NCI-H2081 (cell line): ENCODE measurements around the gene DESI1.
"Not testable (repeated sequence)": the region's sequence is repeated elsewhere in the genome, so short reads cannot be mapped to it uniquely, and the experiment has no call there.

Experiments
- DNase-seq, 2 experiments: peaks; one replicate each; lab custom pipeline; 2025; lab: John Stamatoyannopoulos, UW

DESI1 gene

GRCh38 chr22:41620589-41621098 is at the start of gene DESI1:
Gene DESI1, minus strand, starts transcription at chr22:41621043. Its CDS starts 204 bp downstream, at chr22:41620839.
- peak in 1 of 2 experiments; percentile 34 for DNase-seq

DNA sequence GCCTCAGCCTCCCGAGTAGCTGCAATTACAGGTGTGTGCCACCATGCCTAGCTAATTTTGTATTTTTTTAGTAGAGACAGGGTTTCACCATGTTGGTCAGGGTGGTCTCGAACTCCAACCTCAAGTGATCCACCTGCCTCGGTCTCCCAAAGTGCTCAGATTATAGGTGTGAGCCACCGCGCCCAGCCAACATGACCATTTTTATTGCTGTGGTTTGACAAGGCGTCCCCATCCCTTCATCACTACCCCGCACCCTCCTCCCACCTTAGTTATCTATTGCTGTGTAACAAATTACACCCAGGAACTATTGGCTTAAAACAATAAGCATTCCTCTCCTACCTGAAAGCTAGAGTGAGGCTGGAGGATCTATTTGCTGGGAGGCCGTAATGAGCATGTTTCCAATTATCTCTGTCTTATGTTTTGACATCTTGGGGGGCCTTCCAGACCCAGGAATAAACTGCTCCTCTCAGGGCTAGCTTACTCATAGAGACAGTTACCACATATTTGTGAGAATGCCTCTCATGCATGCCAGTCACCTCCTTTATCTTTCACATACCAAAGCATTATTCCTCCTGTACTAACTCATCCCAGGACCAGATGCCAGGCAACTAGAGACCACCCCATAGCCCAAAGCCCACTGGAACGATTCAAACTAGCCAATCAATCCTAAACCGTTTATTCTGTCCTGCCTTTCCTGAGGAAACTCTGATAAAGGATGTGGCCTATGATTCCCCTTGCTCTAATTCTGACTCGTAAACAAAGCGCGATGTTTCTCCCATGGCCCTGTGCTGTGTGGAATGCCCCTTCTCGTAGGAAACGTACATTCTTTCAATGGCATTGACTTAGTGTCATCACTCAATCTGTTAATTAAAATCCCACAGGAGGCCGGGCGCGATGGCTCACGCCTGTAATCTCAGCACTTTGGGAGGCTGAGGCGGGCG is 48.4 kb upstream of the DESI1 start:
- no peak for DNase-seq

DNA sequence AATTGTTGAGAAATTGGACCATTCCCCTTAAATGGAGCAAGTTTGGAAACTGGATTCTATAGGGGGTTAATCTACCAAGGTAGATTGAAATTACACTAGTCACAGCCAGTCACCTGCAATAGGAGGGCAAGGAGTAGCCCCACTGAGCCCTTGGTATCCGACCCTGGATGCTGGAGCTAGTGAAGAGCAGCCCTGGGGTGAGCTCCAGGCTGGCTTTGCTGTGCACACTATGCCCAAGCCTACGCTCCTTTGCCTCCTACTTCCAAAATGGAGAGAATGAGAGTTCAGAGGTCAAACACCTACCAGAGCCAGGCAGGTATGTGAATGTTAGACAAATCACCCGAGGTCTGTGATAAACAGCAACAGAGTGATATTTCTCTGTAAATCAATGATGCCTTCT is 44.1 kb upstream of the DESI1 start:
- DNase-seq = no peak

GRCh38 chr22:41664490-41664889 is 43.6 kb upstream of the DESI1 start:
- DNase-seq = no peak

DNA sequence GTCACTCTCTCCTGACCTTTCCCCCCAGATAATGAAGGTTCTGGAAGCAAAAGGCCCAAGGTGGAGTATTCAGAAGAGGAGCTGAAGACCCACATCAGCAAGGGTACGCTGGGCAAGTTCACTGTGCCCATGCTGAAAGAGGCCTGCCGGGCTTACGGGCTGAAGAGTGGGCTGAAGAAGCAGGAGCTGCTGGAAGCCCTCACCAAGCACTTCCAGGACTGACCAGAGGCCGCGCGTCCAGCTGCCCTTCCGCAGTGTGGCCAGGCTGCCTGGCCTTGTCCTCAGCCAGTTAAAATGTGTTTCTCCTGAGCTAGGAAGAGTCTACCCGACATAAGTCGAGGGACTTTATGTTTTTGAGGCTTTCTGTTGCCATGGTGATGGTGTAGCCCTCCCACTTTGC is 42.8 kb upstream of the DESI1 start:
- DNase-seq = not testable (repeated sequence)

DNA sequence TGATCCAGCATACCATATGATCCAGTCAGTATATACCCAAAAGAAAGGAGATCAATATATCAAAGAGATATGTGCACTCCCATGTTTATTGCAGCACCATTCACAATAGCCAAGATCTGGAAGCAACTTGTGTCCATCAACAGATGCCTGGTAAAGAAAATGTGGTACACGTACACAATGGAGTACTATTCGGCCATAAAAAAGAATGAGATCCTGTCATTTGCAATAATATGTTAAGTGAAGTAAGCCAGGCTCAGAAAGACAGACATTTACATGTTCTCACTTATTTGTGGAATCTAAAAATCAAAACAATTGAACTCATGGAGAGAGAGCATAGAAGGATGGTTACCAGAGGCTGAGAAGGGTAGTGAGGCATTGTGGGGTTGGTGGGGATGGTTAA is 40.9 kb upstream of the DESI1 start:
- no peak for DNase-seq

- DNase-seq = no peak
These were observed 40.2 kb upstream of the DESI1 start for GRCh38 chr22:41661088-41661487.

DNA sequence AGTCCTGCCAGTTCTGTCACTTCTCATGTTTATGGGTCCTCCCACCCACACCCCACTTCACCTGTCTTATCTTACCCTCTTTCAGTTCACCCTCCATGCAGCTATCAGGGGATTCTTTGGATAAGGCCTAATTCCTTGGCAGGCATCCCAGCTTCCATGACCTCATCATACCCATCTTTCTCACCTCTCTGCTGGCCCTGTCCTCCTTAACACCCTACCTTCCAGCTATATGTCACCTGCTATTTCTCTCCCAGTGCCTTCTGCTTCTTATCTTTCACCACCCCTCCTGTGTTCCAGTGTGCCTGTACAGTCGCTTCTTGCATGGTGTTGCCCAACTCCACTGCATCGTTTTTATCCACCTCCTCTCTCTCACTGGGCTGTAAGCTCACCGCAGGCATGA is 39.6 kb upstream of the DESI1 start:
- no peak for DNase-seq

- DNase-seq = no peak
These were observed 39.1 kb upstream of the DESI1 start for GRCh38 chr22:41659941-41660340.

DNA sequence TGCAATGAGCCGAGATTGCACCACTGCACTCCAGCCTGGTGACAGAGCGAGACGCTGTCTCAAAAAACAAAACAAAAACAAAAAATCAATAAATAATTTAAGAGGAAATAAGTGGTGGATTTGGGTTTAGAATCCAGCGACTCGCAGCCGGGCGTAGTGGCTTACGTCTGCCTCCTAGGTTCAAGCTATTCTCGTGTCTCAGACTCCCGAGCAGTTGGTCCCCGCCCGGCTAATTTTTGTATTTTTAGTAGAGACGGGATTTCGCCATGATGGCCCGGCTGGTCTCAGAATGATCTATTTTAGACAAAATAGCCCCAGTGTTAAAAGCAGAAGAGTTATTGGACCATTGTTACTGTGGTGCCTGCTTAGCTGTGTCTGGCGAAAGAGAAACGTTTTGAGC is 38.0 kb upstream of the DESI1 start:
- DNase-seq = no peak

DNA sequence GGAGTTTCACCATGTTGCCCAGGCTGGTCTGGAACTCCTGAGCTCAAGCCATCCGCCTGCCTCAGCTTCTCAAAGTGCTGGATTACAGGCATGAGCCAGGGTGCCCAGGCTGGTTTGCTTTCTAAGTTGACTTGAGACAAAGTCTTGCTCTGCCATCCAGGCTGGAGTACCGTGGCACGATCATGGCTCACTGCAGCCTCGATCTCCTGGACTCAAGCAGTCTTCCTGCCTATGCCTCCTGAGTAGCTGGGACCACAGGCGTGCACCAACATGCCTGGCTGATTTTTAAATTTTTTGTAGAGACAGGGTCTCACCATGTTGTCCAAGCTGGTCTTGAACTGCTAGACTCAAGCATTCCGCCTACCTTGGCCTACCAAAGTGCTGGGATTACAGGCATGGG is 36.9 kb upstream of the DESI1 start:
- DNase-seq = no peak

- no peak for DNase-seq
These were observed 35.7 kb upstream of the DESI1 start for GRCh38 chr22:41656556-41656955.

- no peak for DNase-seq
These were observed 33.5 kb upstream of the DESI1 start for GRCh38 chr22:41654322-41654721.

DNA sequence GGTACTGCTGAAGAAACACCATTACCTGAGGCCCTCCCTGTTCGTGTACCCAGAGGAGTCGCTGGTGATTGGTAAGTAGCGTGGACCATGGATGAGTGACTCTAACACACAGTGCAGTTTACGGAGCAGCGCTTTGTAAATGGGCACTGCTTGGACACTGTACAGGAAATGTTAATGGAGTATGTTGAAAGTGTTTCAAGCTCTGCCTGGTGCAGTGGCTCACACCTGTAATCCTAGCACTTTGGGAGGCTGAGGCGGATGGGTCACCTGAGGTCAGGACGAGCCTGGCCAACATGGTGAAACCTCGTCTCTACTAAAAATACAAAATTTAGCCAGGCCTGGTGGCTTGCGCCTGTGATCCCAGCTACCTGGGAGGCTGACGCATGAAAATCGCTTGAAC is 30.0 kb upstream of the DESI1 start:
- peak in 1 of 2 experiments; percentile 1 for DNase-seq

DNA sequence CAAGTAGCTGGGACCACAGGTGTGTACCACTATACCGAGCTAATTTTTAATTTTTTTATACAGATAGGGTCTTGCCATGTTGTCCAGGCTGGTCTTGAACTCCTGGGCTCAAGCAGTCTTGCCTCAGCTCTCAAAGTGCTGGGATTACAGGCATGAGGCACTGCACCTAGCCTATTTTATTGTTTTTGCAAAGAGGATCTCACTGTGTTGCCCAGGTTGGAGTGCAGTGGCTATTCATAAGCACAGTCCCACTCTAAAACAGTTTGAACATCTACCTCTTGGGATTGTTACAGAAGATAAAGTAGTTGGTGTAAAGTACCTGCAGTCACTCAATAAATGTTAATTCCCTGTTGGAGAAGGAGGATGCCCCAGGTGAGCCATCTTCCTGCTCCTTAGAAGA is 29.4 kb upstream of the DESI1 start:
- DNase-seq = no peak

DNA sequence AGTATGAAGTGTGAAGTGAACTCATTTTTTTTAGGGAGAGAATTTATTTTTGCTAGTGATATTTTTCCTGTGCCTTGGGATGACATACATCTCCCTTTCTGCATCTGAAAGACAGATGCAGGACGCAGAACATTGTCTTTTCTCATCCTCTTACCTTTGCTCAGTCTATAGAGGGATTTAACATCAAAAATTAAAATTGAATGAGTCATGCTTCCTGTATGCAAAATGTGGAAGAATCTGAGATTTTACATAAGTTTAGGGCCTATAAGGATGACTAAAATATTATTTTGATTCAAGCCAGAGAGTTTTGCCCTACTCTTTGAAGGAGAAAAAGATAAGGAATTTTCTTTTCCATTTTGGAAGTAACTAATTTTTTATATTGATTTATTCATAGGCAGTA is 27.6 kb upstream of the DESI1 start:
- DNase-seq = no peak

- no peak for DNase-seq
These were observed 26.9 kb upstream of the DESI1 start for GRCh38 chr22:41647771-41648170.

DNA sequence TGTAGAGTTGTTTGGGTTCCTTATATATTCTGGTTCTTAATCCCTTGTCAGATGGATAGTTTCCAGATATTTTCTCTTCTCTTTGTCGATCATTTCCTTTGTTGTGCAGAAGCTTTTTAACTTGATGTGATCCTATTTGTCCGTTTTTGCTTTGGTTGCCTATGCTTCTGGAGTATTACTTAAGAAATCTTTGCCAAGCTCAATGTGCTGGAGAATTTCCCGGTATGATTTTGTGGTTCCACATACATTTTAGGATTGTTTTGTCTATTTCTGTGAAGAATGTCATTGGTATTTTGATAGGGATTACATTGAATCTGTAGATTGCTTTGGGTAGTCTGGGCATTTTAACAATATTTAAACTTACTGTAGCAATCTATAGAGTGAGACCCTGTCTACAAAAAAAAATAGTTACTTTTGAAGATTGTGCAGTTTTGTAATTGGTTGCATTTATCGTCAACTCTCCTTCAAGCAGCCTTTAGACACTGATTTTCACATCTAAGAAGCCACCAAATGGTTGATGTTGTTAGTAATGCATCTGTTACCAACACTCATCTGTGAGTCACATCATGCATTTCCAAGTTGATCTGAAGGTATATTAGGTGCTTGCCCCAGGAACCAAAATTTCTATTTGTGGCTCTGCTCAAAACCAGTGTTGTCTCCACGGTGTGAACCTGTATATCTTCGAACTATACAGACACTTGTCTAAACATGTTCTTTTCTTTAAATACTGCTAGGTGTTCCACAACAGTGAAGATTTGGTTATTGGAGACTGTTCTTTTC is 21.7 kb upstream of the DESI1 start:
- DNase-seq = no peak

DNA sequence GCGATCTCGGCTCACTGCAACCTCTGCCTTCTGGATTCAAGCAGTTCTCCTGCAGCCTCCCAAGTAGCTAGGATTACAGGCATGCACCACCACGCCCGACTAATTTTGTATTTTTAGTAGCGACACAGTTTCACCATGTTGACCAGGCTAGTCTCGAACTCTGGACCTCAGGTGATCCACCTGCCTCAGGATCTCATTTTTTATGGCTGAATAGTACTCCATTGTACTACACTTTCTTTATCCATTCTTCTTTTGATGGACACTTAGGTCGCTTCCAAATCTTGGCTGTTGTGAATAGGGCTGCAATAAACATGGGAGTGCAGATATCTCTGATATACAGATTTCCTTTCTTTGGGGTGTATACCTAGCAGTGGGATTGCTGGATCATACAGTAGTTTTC is 21.0 kb upstream of the DESI1 start:
- DNase-seq = no peak

GRCh38 chr22:41638748-41639147 is 17.9 kb upstream of the DESI1 start:
- DNase-seq = peak in 1 of 2 experiments; percentile 6

DNA sequence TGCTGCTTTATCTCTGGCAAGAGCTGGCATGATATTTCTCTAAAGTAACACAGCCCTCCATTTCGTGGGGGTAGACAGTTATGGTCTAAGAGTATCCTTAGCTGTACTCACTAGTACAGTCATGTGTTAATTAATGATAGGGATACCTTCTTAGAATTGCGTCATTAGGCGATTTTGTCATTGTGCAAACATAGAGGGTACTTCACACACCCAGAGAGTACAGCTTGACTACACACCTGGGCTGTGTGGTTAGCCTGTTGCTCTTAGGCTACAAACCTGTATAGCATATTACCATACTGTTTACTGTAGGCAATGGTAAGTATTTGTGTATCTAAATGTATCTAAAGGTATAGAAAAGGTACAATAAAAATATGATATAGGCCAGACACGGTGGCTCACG is 17.3 kb upstream of the DESI1 start:
- DNase-seq = no peak

DNA sequence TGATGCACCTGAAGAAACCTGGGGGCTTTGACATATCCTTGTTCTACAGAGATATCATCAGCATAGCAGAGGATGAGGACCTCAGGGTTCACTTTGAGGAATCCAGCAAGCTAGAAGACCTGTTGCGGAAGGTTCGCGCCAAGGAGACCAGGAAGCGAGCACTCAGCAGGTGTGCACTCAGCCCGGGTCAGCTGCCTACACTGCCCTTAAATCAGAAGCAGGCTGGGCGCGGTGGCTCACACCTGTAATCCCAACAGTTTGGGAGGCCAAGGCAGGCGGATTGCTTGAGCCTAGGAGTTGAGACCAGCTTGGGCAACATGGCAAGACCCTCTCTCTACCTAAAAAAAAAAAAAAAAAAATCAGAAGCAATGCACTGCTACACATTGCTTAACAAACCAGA is 16.8 kb upstream of the DESI1 start:
- DNase-seq = not testable (repeated sequence)

GRCh38 chr22:41636467-41636866 is 15.6 kb upstream of the DESI1 start:
- no peak for DNase-seq
